Activated T-helper 1 cell treated with anti-CD3 and anti-CD28 coated beads, Interleukin-2, amount 50 U/mL, for 16 hours (primary cell): ENCODE measurements around the gene ZFHX3.

Experiments used
- DNase-seq, 2 donors: peaks; one replicate each; pipeline ENCODE4 v3.0.0-alpha.2; 2020; ENCODE audit warnings: low read depth in 1 of 2, low spot score in 1 of 2

ZFHX3 gene

DNA sequence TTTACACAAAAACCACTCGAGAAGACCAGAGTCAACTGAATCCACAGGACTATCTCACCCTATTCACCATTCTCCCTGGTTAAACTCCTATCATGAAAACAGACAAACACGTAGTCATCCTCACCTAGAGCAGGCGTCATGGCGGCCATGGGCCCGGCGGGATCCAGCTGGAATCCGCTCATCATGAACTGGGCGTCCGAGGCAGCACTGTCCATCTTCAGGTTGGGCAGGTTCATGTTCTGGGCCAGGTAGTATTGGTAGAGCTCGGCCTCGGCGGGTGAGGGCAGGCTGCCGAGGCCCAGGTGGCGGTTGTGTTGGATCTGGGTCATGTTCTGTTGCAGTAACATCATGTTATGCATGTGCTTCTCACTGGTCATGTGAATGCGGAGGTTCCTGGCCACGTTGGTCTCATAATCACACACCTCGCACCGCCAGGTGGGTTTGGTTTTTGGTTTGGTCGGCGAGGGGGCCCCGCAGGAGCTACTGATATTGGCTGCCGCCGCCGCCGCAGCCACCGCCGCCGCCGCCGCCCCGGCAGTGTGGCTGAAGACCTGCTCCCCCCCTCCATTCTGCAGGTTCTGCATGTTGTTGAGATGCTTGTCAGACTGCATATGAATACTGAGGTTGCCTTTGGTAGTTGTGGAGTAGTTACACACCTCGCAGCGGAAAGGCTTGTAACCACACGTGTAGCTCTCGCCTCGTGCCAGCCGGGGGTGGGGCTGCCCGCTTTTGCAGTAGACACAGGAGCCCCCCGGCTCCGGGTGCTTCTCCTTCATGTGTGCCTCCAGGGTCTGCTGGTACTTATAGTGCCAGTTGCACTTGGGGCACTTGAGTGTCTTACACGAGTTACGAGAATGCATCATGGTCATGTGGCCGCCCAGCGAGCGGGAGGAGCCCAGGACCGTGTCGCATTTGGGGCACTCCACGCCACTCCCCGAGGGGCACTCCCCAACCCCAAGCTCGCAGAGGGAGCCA lies 90.3 kb downstream of the ZFHX3 start:
- DNase-seq: no peak

DNA sequence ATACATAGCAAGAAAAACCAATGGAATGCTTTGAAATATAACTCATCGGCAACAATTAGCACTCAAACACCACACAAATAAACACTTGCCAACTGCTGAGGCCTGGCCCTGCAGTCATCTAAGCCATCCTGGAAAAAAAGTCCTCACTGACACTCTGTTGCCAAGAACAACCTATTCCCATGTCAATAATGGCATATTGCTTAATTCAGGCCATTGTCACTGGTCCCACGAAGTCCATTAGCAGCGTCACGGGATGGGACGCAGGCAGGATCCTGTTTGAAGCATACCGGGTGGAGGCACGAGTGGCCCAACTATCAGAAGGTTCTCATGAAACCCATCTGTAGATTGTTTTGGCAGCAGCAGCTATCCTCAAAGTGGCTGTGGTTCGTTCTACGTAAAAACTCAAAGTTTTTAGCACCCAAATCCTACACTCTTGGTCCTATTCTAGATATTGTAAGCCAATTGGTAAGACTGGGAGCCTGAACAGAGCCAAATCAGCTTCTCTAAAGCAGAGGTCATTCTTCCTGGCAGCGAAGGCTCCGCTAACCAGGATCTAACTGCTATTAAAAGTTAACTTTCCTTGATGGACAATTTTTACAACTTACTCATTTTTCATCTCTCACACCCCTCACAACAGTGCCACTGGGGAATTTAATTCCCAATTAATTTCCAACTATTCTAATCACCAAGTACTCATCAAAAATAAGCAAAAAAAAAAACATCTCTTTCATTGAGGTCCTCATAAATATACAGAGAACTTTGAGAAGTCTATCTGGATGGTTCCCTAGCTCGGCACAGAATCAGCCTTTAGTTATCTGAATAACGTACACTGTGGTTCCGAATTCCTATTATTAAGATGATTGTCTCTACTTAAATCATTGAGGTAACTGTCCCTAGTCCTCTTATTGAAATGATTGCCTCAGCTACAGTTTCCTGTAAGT lies 91.5 kb downstream of the ZFHX3 start:
- no peak for DNase-seq

- DNase-seq: no peak
Measured at GRCh38 chr16:72952811-72953271, 95.1 kb downstream of the ZFHX3 start.

DNA sequence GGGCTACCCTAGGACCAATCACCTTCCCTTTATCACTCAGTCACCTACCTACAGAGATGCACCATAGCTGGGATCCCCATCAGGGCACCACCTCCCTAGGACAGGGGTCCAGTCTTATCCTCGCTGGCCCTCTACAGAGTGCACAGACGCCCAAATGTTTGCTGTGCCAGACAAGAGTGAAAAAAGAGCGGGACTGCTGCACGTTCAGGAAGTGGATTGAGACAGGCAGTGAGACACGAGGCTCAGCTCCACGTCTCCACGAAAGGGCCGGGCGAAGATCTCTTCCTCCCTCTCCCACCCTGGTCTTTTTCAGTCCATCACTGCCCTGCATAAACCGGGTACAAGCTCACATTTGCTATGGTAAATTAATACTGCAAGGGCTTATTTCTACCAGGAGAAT lies 95.5 kb downstream of the ZFHX3 start:
- DNase-seq: no peak

DNA sequence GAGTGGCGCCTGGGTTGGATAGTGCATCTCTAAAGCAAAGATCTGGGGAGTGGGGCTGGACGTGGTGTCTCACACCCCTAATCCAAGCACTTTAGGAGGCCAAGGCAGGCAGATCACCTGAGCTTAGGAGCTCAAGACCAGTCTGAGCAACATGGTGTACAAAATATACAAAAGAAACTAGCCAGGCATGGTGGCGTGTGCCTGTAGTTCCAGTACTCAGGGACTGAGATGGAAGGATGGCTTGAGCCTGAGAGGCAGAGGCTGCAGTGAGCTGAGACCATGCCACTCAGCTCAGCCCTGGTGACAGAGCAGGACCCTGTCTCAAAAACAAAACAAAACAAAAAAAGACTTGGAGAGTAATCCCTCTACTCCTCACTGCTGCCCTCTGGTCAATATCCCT lies 96.0 kb downstream of the ZFHX3 start:
- no peak for DNase-seq

GRCh38 chr16:72950669-72951068 lies 97.3 kb downstream of the ZFHX3 start:
- no peak for DNase-seq

- no peak for DNase-seq
Measured at GRCh38 chr16:72948238-72948829, 99.6 kb downstream of the ZFHX3 start.

DNA sequence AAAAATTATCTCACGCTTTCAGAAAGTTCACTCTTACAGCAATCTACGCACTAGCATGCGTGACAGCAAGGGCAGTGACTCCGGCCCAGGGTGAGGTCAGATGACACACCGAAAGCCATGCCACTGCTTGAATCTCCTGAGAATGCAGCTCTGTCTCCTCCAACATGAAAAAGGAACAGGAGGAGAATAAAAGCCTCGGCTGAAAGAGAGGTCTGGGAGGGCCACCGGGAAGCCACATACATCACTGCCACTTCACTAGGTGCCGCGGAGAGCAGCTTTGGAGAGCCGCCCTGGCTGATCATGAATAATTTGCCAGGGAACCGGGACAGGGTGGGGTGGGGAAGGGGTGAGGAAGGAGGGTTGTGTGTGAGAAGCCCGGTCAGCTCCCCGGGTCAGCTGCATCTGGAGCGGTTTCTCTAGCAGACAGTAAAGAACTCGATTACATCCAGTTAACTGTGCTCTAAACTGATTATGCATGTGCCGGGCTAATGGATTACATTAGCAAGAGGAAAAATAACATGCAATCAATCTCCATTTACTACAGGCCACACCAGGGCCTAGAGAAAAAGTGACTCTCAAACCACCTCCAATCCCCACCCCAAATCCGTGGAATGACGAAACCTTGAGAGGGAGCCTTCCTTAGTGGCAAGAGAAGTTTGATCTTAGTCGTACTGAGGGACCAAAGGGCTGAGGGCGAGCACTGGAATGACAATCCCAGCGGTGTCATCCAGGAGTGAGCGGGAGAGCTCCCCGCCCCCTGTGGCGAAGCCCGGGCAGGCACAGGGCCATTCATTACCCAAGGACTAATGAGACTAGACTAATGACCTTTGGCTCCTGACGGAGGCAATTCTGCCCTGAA lies 100.3 kb downstream of the ZFHX3 start:
- DNase-seq: no peak

DNA sequence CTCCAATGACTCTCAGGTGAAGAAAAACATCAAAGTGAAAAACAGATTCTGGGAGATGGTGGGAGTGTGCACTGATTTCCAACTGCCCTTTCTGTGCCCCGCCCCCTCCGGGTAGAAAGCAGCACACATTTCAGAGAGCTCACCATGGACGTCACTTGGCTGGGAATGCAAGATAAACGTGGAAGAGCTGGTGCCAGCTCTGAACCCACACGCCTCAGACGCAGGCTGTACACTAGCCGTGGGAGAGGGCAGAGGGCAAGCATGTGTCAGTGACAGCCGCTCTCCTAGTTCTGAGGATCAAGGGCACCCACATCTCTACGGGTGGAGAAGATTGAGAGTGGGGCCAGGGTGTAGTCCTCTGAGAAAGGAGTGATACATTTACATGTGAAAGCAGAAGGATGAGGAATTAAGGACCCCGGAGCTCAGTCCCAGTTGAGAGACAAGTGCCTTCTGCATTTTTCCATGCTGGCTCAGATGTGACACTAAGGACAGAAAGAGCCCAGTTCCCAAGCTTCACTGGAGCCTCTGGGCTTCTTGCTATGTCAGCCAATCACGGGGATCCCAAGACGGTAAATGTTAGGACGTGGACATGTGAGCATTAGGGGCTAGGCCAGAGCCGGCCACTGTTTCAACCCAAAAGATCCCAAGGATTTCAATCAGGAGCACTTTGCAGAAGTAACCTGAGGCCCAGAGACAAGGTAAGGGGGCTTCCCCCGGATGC lies 101.3 kb downstream of the ZFHX3 start:
- DNase-seq: no peak

- no peak for DNase-seq
Measured at GRCh38 chr16:72946063-72946462, 101.9 kb downstream of the ZFHX3 start.

- DNase-seq: no peak
Measured at GRCh38 chr16:72945611-72946010, 102.3 kb downstream of the ZFHX3 start.

GRCh38 chr16:72944757-72945485 lies 103.0 kb downstream of the ZFHX3 start:
- no peak for DNase-seq

DNA sequence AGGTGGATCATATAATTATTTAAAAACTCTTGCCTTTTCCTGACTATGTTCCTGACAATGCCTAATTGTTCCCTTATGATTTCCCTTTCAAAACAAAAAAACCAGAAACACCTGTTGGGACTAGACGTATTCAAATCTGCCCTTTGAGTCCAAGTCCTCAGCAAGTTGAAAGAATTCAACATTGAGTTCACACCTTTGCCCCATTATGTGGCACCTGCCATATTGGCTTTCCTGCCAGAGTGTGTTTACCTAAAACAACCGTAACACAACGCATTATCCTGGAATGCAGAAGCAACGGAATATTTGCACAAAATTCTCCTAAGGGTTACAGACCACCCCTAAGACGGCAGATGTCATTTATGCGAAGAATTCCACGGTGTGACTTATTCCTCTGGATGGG lies 105.9 kb downstream of the ZFHX3 start:
- no peak for DNase-seq

DNA sequence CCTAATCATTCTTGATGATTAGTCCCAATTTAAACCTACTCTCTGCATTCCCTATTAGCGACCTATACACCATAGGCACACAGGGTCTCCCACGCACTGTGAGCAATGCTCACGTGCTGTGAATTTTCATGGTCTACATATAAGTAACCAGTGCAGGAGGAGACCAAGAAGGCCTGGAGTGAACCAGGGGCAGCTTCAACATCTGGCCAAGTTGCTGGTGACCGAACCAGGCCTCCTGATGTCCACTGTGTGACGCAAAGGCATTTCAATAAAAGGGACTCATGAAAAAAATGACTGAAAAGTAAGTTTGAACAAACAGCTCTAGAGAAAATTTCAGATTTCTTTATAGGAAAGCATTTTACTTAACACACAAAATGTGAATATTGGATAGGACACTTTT lies 107.0 kb downstream of the ZFHX3 start:
- DNase-seq: no peak

- no peak for DNase-seq
Measured at GRCh38 chr16:72939247-72939646, 108.7 kb downstream of the ZFHX3 start.

DNA sequence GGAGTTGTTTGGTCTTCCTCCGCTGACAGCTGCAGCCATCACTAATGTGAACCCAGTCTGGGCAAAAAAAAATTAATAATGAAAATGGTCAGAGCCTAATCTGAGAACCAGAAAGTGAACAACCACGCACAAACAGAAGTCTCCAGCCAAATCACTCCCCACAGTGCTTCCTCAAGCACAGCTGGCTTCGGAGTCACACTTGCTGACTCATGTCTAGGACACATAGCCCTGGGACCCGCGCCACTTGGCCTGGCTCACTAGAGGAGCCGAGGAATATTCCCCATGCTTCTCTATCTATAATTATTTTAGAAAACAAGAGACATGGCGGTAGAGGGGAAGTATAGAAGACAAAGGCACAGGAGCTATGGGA lies 109.1 kb downstream of the ZFHX3 start:
- DNase-seq: no peak

DNA sequence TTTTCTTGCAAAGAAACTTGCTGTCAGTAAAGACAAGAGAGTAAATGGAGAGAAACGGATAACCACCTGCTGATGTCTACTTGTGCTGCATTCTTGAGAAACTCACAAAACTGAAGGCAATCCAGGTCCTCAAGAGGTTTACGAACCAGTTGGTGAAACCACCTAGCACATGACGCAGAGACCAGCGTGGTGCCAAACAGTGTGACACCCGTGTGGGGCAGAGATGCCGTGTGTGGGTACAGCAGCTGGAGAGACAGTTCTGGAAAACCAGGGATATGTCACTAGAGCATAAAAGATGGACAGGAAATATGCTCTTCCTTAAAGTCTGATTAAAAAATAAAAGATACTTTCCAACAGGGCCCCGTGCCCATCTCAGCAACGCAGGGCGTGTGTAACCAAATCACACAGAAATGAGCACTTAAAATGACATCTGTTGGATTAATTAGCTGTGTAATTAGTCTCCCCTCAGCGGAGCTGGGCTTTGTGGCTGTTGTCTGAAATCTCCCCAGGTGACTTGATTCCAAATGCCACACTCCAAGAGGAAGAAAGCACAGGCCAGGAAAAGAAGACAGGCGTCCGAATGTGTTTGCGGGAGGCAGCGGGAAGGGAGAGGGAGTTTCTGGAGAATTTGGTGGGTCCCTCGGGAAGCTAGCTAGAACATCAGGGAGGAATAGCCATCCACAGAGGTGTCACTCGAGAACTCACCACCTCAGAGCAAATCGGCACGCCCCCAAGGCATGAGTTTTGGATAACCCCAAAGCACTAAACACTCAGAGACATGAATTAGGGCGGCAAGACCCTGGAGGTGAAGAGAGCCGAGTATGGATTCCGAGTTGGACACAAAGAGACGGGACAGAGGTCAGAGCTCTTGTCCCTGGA lies 109.8 kb downstream of the ZFHX3 start:
- no peak for DNase-seq

- no peak for DNase-seq
Measured at GRCh38 chr16:72937360-72937759, 110.6 kb downstream of the ZFHX3 start.
